22Rv1 (cell line): ENCODE data around the gene DISP2.

ENCODE experiments used
- CTCF ChIP-seq: fragments of 450-650 bp; IDR thresholded peaks from 2 replicates; pipeline ENCODE4 v1.5.1; 2017; ENCODE audit warnings: mild to moderate bottlenecking
- ZFX ChIP-seq: fragments of 450-650 bp; IDR thresholded peaks from 2 replicates; pipeline ENCODE4 v1.6.1; 2017; ENCODE audit warnings: antibody characterized with exemption, borderline replicate concordance

DNA sequence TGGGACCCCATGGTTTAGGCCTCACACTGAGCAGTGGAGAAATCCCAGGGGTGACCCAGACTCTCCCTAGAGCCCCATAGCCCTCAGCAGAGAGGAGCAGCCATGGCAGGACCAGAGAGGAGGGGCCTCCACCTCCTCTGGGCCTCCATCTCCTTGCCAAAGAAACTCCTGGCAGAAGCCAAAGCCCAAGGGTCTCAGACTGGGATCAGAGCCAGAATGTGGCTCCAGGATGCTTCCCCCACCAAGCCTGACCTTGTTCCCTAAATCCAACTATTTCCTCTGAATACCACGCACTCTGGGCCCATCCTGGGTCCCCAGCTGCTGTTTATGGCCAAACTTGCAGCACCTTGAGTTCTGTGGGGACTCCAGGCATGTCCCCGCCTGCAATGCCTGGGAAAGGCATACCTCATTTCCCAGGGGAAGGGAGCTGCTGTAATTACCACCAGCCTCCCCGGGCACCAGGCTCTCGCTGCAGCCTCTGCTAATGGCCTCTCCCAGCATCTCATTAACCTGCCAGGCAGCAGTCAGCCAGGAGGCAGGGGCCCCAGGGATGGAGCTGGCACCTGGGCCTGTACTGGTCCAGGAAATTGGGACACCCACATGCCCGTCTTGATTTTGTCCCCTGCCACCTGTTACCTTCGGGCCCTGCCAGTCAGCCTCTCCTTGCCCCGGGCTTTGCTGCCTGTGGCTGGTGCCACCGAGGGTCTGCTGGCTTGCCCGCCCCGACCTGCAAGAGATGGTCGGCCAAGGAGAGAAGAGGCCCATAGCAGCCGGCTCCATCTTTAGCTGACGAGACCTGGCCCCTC lies 21.9 kb upstream of the DISP2 start:
- no peak for TF ChIP-seq CTCF
- TF ChIP-seq ZFX = no peak
